Cortex of kidney (tissue), 1 donor: Measurements from ENCODE around the gene MBIP.

ENCODE experiments used
- DNase-seq: peaks from one replicate; lab custom pipeline; 2025; lab: John Stamatoyannopoulos, UW

Gene MBIP

GRCh38 chr14:36313898-36314297 lies 6.5 kb downstream of the MBIP start:
- DNase-seq = no peak

- no peak for DNase-seq
Observed at GRCh38 chr14:36313206-36313605, 7.2 kb downstream of the MBIP start.

- DNase-seq = no peak
Observed at GRCh38 chr14:36306836-36307235, 13.6 kb downstream of the MBIP start.

GRCh38 chr14:36304895-36305294 lies 15.5 kb downstream of the MBIP start:
- DNase-seq = no peak

GRCh38 chr14:36303960-36304359 lies 16.5 kb downstream of the MBIP start:
- DNase-seq = no peak

- DNase-seq = no peak
Observed at GRCh38 chr14:36302823-36303222, 17.6 kb downstream of the MBIP start.

- DNase-seq = no peak
Observed at GRCh38 chr14:36301159-36301558, 19.3 kb downstream of the MBIP start.

GRCh38 chr14:36300337-36300736 lies 20.1 kb downstream of the MBIP start:
- no peak for DNase-seq

- no peak for DNase-seq
Observed at GRCh38 chr14:36295642-36296627, 24.5 kb downstream of the MBIP start.

GRCh38 chr14:36294543-36294942 lies 25.9 kb downstream of the MBIP start:
- no peak for DNase-seq

- no peak for DNase-seq
Observed at GRCh38 chr14:36293824-36294223, 26.6 kb downstream of the MBIP start.

GRCh38 chr14:36289954-36290353 lies 30.5 kb downstream of the MBIP start:
- DNase-seq = no peak

- DNase-seq = no peak
Observed at GRCh38 chr14:36288496-36288895, 31.9 kb downstream of the MBIP start.

GRCh38 chr14:36284971-36285595 lies 35.4 kb downstream of the MBIP start:
- no peak for DNase-seq

GRCh38 chr14:36281309-36281708 lies 39.1 kb downstream of the MBIP start:
- no peak for DNase-seq

GRCh38 chr14:36279306-36280190 lies 40.9 kb downstream of the MBIP start:
- no peak for DNase-seq

GRCh38 chr14:36275741-36276140 lies 44.7 kb downstream of the MBIP start:
- DNase-seq = no peak

- DNase-seq = no peak
Observed at GRCh38 chr14:36271939-36272907, 48.2 kb downstream of the MBIP start.

GRCh38 chr14:36271222-36271621 lies 49.2 kb downstream of the MBIP start:
- DNase-seq = no peak

- no peak for DNase-seq
Observed at GRCh38 chr14:36270191-36270590, 50.2 kb downstream of the MBIP start.

- DNase-seq = no peak
Observed at GRCh38 chr14:36268121-36268520, 52.3 kb downstream of the MBIP start.
